ENCODE data around the gene TRIM67. TPM values are rescaled to one million over a fixed set of nuclear protein-coding genes. Genes with fewer than 3 reads are reported as not detected.

The TRIM67 gene
- total RNA-seq, 2 donors from 2014 or later, result 0.19 TPM; not detected in 1

DNA sequence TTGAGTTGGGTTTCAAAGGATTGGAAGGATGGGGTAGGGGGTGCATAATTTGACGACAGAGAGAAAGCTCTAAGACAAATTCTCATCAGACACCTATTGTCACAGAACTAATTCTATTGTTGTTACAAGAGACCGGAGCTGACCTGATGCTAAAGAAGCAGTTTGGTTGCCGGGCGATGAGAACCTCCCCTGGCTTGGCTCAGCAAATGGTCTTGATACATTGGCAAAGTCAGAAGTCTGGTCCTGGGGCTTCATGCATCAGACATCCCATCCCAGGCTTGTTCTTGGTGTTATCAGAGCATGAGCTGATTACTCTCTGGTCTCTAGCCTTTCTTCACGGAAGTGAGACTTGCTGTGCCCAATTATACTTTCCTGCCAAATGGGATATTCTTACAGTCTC lies 15.4 kb downstream of the TRIM67 start:
- Histone ChIP-seq H3K36me3 (no peaks in the 10 kb centered on the region), H3K4me3 (no peak overlapping the region), H3K4me1 (no peaks in the 10 kb centered on the region), H3K27me3 (no peaks in the 10 kb centered on the region), H3K27ac (no peak overlapping the region), H3K9me3 (peaks cover 0 to 8% of the 10 kb centered on the region in 2 donors)
- DNase-seq (ENCODE audit: low spot score), result no peak
- TF ChIP-seq, protein P1, sequence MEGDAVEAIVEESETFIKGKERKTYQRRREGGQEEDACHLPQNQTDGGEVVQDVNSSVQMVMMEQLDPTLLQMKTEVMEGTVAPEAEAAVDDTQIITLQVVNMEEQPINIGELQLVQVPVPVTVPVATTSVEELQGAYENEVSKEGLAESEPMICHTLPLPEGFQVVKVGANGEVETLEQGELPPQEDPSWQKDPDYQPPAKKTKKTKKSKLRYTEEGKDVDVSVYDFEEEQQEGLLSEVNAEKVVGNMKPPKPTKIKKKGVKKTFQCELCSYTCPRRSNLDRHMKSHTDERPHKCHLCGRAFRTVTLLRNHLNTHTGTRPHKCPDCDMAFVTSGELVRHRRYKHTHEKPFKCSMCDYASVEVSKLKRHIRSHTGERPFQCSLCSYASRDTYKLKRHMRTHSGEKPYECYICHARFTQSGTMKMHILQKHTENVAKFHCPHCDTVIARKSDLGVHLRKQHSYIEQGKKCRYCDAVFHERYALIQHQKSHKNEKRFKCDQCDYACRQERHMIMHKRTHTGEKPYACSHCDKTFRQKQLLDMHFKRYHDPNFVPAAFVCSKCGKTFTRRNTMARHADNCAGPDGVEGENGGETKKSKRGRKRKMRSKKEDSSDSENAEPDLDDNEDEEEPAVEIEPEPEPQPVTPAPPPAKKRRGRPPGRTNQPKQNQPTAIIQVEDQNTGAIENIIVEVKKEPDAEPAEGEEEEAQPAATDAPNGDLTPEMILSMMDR (IDR thresholded peaks at IDR 0.05), result no peak

DNA sequence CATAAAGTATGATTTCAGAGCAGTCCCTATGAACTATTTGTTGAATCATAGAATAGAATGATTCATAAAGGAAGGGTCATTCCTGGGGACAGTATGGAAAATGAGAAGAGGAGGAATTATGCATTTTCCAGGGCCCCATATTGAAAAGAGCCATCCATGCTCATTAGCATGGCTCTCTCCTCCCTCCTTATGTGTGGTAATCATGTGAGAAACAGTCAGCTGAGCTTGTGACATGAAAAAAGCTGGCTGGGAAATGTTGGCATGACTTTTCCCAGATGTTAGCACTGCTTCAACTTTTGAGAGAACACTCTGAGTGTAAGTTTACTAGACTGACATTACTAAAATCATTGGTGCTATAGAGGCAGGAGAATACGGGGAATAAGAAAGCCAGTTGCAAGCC lies 16.1 kb downstream of the TRIM67 start:
- no peak overlapping the region for H3K27ac ChIP-seq

DNA sequence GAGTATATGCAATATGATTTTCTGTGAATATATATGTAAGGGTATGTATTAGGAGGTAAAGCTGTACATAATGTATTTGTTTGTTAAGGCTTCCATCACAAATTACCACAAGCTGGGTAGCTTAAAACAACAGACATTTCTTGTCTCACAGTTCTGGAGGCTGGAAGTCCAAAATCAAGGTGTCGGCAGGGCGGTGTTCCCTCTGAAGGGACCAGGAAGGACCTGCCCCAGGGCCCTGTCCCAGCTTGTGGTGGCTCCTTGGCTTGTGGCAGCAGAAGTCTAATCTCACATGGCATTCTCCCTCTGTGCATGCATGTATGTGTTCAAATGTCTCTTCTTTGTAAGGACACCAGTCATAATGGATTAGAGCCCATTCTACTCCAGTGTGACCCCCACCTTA lies 17.1 kb downstream of the TRIM67 start:
- Histone ChIP-seq H3K27me3 (no peaks in the 10 kb centered on the region), H3K36me3 (no peaks in the 10 kb centered on the region), H3K27ac (no peak overlapping the region), H3K4me1 (no peaks in the 10 kb centered on the region), H3K9me3 (peaks cover 0 to 8% of the 10 kb centered on the region in 2 donors), H3K4me3 (no peak overlapping the region)
- TF ChIP-seq, protein P1 (IDR thresholded peaks at IDR 0.05), result no peak
- DNase-seq (ENCODE audit: low spot score), result no peak

More for the DNA sequence above, 16.1 kb downstream of the TRIM67 start:
- Histone ChIP-seq H3K27me3 (no peaks in the 10 kb centered on the region), H3K4me3 (no peak overlapping the region), H3K4me1 (no peaks in the 10 kb centered on the region), H3K36me3 (no peaks in the 10 kb centered on the region), H3K9me3 (peaks cover 0 to 8% of the 10 kb centered on the region in 2 donors)
- TF ChIP-seq, protein P1 (IDR thresholded peaks at IDR 0.05), result no peak
- no peak for DNase-seq (ENCODE audit: low spot score)

DNA sequence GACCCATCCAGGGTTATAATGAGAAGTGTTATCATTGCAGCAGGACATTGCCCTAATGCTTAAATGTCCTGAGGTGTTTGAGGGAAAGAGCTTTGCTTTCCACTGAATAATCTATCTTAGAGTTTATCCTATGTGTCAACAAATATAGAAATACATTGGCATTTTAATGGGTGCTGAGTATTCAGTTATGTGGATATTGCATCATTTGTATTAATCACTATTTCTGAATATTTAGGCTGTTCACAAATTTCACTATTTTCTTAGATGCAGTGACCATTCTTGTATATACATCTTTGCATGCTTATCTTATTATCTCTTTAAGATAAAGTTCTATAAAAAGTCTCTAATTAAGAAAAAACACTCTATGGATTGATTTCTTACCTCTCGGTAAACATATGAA lies 18.2 kb downstream of the TRIM67 start:
- no peak for DNase-seq (ENCODE audit: low spot score)
- Histone ChIP-seq H3K4me3 (no peak overlapping the region), H3K36me3 (no peaks in the 10 kb centered on the region), H3K4me1 (no peaks in the 10 kb centered on the region), H3K27me3 (no peaks in the 10 kb centered on the region), H3K9me3 (peaks cover 0 to 8% of the 10 kb centered on the region in 2 donors), H3K27ac (no peak overlapping the region)
- TF ChIP-seq, protein P1 (IDR thresholded peaks at IDR 0.05), result no peak

DNA sequence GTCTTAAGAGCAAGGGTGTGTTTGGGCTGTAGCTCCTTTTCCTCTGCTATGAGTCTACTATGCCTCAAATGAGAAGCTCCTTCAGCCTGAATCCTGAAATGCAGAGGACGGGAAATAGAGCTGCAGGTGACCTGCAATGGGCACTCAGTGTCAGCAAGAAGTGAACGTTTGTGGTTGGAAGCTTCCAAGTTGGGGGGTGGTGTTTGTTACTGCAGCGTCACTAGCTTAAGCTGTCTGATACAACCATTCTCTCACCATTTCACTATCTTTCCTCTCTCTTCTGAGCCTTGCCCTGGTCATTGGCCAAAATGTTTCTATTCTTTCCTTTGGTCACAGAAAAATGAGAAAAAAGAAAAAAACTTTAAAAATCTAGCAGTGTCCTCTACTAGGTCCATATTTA lies 19.4 kb downstream of the TRIM67 start:
- Histone ChIP-seq H3K36me3 (no peaks in the 10 kb centered on the region), H3K27ac (no peak overlapping the region), H3K9me3 (peaks cover 0 to 8% of the 10 kb centered on the region in 2 donors), H3K4me3 (no peak overlapping the region), H3K4me1 (no peaks in the 10 kb centered on the region), H3K27me3 (no peaks in the 10 kb centered on the region)
- DNase-seq (ENCODE audit: low spot score), result no peak
- TF ChIP-seq, protein P1 (IDR thresholded peaks at IDR 0.05), result no peak

DNA sequence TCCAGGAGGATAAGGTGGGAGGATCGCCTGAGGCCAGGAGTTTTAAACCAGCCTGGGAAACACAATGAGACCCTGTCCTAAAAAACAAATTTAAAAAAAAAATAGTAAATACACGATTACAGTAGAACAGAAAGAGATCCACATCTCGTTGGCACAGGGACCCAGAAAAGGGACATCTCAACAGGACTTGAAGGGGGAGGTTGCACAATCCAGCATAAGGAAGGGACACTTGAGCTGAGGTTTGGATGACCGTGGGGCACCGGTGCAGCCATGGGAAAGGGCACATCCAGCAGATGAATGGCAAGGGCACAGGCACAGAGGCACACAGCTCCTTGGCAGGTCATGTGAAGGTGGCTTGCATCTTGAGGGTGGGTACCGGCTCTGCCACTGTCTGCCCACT lies 20.5 kb downstream of the TRIM67 start:
- TF ChIP-seq, protein P1 (IDR thresholded peaks at IDR 0.05), result no peak
- no peaks in the 10 kb centered on the region for H3K4me1 ChIP-seq
- no peaks in the 10 kb centered on the region for H3K27me3 ChIP-seq
- H3K27ac ChIP-seq, result no peak overlapping the region
- DNase-seq (ENCODE audit: low spot score), result no peak
- peaks cover 0 to 8% of the 10 kb centered on the region in 2 donors for H3K9me3 ChIP-seq
- no peaks in the 10 kb centered on the region for H3K36me3 ChIP-seq
- no peak overlapping the region for H3K4me3 ChIP-seq

Measured in right atrium auricular region (tissue), 2 donors.